ENCODE measurements around the gene CNTF.

CNTF gene

GRCh38 chr11:58641803-58642581 is 19.5 kb downstream of the CNTF start:
- DNase-seq = no peak

DNA sequence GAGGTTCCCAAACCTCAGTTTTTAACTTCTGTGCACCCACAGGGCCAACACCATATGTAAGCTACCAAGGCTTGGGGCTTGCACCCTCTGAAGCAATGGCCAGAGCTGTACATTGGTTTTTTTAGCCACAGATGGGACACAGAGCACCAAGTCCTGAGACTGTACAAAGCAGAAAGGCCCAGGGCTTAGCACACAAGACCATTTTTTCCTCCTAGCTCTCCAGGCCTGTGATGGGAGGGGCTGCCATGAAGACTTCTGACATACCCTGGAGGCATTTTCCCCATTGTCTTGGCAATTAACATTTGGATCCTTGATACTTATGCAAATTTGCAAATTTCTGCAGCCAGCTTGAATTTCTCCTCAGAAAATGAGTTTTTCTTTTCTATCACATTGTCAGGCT is 23.4 kb downstream of the CNTF start:
- no peak for DNase-seq

GRCh38 chr11:58647141-58647699 is 24.8 kb downstream of the CNTF start:
- no peak for DNase-seq

- DNase-seq = no peak
Measured at GRCh38 chr11:58647866-58648265, 25.4 kb downstream of the CNTF start.

GRCh38 chr11:58649623-58650022 is 27.2 kb downstream of the CNTF start:
- DNase-seq = no peak

DNA sequence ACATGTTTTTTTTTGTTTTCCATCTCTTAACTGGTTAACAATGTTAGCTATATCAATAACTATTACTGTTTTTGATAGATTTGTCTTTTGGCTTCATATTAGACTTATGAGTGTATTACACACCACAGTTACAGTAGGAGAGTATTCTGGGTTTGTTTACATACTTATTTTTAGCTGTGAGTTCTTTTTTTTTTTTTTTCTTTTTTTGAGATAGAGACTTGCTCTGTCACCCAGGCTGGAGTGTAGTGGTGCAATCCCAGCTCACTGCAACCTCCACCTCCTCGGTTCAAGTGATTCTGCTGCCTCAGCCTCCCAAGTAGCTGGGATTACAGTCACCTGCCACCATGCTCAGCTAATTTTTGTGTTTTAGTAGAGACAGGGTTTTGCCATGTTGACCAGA is 28.0 kb downstream of the CNTF start:
- DNase-seq = no peak

GRCh38 chr11:58652726-58653280 is 30.3 kb downstream of the CNTF start:
- DNase-seq = no peak

DNA sequence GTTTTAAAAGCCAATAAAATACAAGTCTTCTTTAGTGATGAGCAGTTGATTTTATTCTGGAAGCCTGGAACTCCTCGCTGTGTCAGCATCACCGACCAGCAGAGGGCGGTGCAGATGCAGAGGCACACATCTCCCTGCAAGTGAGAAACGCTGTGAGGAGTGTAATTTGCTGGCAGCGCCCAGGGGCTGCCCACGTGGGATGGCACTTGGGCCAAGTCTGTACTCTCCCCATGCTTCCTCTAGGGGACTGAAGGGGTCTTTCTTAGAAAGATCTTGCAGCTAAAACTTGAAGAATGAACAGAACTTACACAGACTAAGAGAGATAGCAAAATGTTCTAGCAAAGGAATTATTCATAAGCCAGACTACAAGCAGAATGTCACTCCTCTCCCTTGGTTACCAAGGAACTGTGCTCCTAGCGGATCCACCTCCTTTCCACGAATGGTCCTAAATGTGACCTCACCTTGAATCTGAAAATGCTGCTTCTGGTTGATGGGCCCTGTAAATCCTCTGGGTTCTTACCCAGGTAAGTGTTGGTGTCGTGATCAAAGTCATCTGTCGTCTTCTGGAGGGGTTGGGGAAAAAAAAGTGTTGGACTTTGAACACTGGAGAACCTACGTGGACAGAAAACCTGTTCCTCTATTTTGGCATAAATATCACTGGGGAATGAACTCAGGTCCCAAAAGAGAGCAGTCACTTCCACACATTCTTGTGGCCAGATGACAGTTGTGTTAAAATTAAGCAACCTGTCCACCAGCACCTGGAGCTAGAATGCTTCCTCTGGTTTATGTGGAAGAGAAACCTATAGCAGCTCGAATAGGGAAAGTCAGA is 31.8 kb downstream of the CNTF start:
- peak in 49 of 51 donors; percentile 6 to 83 (median 54) for DNase-seq

GRCh38 chr11:58654908-58655296 is 32.4 kb downstream of the CNTF start:
- DNase-seq = no peak

- DNase-seq = no peak
Measured at GRCh38 chr11:58656348-58656747, 33.9 kb downstream of the CNTF start.

- DNase-seq = no peak
Measured at GRCh38 chr11:58658623-58659022, 36.2 kb downstream of the CNTF start.

- no peak for DNase-seq
Measured at GRCh38 chr11:58659404-58659803, 36.9 kb downstream of the CNTF start.

- no peak for DNase-seq
Measured at GRCh38 chr11:58659910-58660570, 37.6 kb downstream of the CNTF start.

GRCh38 chr11:58671983-58672633 is 49.6 kb downstream of the CNTF start:
- no peak for DNase-seq

GRCh38 chr11:58674609-58675008 is 52.1 kb downstream of the CNTF start:
- no peak for DNase-seq

Measured in hypothalamus (tissue), 51 donors.